NCI-H1092 treated with DMSO at 0.1 percent for 48 hours (cell line): ENCODE results near the gene SLC8A3.

Source experiments
- DNase-seq: peaks from one replicate; lab custom pipeline; 2025; lab: John Stamatoyannopoulos, UW

The SLC8A3 gene

GRCh38 chr14:70114621-70115156 lies 74.1 kb downstream of the SLC8A3 start:
- DNase-seq: no peak

DNA sequence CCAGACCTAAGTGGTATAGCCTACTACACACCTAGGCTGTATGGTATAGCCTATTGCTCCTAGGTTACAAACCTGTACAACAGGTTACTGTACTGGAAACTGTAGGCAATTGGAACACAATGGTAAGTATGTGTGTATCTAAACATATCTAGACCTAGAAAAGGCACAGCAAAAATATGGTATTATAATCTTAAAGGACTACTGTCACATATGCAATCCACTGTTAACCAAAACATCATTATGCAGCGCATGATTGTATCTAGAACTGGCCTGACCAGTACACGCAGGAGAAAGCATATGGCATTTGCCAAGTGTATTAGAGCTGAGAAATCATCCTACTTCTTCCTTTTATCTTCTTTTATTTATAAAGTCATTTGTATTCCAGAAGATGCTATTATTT lies 75.5 kb downstream of the SLC8A3 start:
- no peak for DNase-seq

- no peak for DNase-seq
These were observed 80.3 kb downstream of the SLC8A3 start for GRCh38 chr14:70108419-70108818.

DNA sequence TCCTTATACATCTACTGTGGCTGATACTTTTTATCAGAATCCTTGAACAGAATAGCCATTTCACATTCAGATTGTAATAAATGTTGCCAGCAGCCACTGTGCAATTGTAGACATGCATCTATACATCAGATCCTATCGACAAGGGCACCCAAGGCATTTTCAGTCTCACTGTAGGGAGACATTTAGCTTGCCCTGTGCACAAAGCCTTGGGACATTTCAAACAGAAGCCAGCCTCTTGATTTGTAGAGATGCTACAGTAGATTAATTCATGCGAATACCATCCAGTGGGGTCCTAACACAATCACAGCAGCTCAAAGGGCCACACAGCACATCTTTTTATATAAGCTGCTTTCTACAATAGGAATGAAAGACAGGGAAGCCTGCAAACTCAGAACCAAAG lies 81.4 kb downstream of the SLC8A3 start:
- no peak for DNase-seq

DNA sequence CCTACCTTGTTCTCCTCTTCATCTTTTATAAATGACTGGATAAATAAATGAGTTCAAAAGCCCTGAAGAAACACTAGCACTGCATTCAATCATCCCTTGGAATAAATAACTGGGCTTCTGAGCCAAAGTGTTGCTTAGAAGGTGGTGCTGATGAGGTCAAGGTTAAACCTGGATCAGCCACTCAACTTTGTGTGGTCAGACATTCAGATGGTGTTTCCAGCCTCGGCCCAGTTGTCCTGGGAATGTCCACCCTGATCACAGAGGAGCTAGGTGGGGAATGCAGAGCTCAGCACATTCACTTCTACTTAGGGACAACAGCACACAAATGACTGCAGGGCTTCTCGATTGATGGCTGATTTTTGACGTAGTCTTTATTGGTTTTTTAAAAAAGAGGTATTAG lies 88.7 kb downstream of the SLC8A3 start:
- DNase-seq: no peak

GRCh38 chr14:70098250-70098809 lies 90.4 kb downstream of the SLC8A3 start:
- peak; percentile 33 for DNase-seq

GRCh38 chr14:70097576-70098249 lies 91.0 kb downstream of the SLC8A3 start:
- peak; percentile 88 for DNase-seq

- DNase-seq: peak; percentile 24
These were observed 91.9 kb downstream of the SLC8A3 start for GRCh38 chr14:70096866-70097265.

DNA sequence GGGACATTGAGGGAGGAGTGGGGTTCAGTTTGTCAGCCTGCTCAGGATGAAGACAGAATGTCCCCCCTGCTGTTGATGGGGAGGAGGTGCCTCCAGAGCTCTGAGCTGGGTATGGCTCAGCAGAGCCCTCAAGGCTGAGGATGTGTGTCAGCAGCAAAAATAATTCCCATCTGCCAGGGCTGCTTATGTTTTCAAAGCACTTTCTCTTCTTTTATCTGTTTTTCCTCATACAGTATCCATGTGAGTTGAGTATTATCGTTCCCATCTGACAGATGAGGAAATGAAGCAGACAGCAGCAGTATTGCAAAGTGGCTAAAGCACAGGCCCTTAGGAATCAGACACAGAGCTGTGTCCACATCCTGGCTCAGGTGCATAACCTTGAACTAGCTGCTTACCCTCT lies 94.1 kb downstream of the SLC8A3 start:
- DNase-seq: no peak

GRCh38 chr14:70094106-70094505 lies 94.6 kb downstream of the SLC8A3 start:
- no peak for DNase-seq

GRCh38 chr14:70093156-70093555 lies 95.6 kb downstream of the SLC8A3 start:
- DNase-seq: no peak

- no peak for DNase-seq
These were observed 101.4 kb downstream of the SLC8A3 start for GRCh38 chr14:70087380-70087697.

DNA sequence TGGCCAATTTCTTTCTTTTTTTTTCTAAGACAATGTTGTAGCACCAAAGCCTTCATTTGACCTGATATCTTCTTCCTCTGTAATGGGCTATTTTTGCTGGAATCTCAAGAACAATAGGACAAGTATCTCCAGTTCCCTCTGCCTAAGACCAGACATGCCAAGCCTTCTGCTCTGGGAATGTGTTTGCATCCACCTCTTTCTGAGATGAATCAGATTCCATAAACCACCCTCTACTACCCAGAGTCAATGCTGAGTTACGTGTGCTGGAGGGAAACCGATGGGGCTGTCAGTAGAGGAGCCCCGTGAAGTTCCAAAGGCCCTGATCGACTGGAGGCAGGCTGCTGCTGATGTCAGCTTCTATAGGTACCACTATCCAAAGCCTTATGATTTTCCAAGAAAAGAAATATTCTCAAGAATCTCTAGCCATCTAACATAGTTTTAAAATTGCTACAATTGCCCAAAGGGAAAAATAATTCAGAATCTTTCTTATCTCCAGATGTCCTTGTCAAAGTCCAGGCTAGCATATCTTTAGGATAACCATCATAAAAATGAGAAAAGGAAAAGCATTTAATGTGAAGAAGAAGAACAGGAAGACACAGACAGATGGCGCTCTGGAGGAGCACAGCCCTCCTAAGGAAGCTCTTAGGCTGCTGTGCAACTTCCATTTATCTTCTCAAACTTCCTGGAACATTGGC lies 101.9 kb downstream of the SLC8A3 start:
- peak; percentile 41 for DNase-seq

GRCh38 chr14:70084226-70084625 lies 104.5 kb downstream of the SLC8A3 start:
- DNase-seq: no peak

- no peak for DNase-seq
These were observed 106.4 kb downstream of the SLC8A3 start for GRCh38 chr14:70082394-70082793.

DNA sequence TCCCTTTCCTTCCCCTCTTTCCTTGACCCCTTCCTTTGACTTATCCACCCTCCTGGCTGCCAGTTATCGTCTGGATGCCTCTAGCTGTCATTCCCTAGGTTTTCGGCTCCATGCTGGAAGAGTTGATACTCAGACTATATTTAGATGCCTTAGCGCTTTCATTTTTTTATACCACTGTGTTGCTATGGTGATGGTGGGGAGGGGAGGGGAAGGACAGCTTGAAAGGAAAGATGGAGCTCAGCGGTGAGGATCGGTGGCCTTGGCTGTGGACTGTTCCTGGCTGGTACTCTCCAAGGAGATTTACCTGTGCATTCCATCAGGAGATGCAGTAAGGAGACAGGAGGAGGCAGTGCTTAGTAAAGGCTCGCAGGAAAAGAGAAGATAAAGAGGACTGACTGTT lies 108.7 kb downstream of the SLC8A3 start:
- no peak for DNase-seq

DNA sequence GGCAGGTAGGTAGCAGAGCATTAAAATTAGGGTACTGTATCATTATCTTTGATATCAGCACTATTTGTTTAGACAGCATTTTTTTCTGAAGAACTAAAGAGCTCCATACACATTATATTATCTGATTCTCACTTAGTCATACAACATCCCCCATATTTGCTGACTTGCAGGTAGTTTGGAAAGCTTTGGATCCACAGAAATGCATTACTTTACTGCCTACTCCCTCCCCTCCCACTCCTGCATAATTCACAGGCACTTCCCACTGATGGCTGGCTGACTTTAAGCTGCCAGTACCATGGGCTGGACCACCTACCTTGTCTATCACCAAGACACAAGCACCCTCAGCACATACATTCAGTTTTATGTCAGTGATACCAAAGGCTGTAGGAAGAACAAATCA lies 110.4 kb downstream of the SLC8A3 start:
- DNase-seq: no peak

DNA sequence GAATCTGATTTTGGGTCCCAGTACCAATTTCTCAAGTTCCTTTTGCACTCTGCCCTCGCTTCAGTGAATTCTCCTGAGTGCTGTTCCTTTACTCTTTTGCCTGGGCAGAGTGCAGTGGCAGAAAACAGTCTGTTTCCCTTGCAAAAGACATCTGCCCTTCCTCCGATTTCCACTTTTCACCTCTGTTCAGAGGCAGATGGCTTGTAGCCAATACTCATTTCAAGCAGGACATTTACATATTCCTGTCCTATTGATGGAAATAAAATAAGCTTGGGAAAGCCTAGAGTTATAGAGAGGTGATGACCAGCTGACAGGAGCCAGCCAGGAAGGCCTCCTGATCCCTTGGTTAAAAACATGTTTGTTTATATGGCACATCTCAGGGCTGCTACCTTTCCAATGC lies 111.0 kb downstream of the SLC8A3 start:
- peak; percentile 2 for DNase-seq

DNA sequence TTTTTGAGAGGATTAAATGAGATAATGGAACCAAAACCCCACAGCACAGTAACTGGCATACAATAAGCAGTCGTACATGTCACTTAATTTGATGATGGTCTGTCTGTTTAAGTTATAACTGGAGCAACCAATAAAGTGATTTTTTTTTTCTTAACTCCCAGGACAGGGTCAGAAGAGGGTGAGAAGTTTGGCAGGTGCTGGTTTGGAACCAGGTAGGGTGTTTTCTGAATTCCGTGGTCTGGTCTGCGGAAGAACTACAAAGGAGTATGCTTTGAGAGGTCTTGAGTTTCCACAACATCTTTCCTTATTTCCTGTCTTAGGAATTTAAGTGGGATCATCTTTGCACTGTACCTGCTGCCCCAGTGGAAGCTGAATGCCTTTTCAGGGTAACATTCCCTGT lies 111.7 kb downstream of the SLC8A3 start:
- no peak for DNase-seq

GRCh38 chr14:70073924-70074566 lies 114.7 kb downstream of the SLC8A3 start:
- peak; percentile 42 for DNase-seq

DNA sequence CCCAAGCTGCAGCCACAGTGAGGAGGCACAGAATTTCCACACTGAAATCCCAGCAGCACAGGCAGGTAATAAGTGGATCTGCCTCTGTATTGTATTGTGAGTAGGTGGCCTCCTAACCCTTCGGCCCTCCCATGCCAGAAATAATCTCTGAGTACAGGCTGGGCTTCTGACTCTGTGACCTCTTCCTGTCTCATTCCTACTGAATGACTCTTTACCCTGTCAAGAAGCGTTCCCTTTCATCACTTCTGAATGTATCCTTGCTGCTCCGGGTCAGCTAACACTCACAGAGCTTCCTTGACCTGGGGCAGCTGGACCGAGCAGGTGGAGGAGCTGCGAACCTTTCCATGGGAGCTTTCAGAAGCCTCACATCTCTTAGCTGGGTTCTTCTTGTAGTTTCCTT lies 119.6 kb downstream of the SLC8A3 start:
- DNase-seq: no peak

- DNase-seq: no peak
These were observed 120.9 kb downstream of the SLC8A3 start for GRCh38 chr14:70067810-70068209.
